Measurements from ENCODE around the gene COQ5. TPM values are rescaled to one million over a fixed set of nuclear protein-coding genes. Genes with fewer than 3 reads are reported as not detected.

COQ5 gene
- total RNA-seq, 1 experiment from 2014 or later: 33.8 TPM

DNA sequence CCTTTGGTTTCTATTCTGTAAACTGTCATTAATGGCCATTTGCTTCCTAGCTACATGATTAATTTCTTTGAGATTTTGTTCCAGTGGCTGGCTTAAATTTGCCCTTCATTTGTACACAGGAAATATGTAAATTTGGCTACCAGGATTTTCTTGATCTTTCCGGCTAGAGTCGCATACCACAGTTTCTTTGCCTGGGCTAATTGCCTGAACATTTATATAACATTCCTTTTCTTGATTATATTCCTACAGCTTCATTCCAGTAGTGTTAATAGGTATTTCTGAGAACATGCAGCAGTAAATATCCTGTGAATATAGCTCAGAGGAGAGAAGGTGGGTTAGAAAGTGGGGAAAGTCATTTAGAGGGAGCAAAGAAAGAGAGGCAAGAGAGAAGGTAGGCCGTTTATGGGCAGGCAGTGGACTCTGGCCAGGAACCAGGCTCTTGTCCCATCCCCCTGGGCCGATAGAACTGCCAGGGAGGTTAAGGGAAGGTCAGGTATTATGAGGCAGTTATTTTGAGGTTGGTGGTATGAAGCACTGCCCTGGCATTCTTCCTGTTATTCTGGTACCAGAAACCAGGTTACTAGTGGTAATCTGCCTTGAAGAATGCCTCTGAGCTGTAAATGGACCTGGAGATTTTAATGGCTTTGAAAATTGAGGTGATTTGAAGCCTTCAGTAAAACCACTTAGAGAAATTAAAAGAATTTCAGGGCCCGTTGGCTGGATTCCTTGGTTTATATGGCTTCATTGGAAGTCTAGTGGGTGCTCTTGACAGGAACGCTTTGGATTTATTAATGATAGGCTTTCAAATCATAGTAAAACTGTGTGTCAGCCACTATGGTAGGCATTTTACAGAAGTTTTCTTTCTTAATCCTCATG, 9.6 kb upstream of the COQ5 start:
- Mint-ChIP-seq H3K36me3 (ENCODE audit: insufficient read depth, unreplicated experiment) (peaks cover 36% of the 10 kb centered on the region), H3K27me3 (ENCODE audit: unreplicated experiment) (no peaks in the 10 kb centered on the region), H3K9me3 (ENCODE audit: low read depth, unreplicated experiment) (no peaks in the 10 kb centered on the region), H3K4me3 (ENCODE audit: low read depth, unreplicated experiment) (peak overlapping the region; percentile 98), H3K4me1 (ENCODE audit: low read depth, unreplicated experiment) (peaks cover 21% of the 10 kb centered on the region), H3K27ac (ENCODE audit: unreplicated experiment) (peak overlapping the region; percentile 55)
- CTCF ChIA-PET: interaction anchor here (1.2 to 1.3 kb wide), 2 partner anchors 9 to 43 kb away, joined by 3 to 5 read pairs; partner anchors contain the start of genes COQ5 and POP5
- peak; percentile 78 for DNase-seq
- no peak for TF ChIP-seq CTCF (IDR thresholded peaks at IDR 0.05; ENCODE audit: unreplicated experiment)
- intact Hi-C loops (cut with micrococcal nuclease; ENCODE audit: unreplicated experiment): loop anchor here (5.0 kb wide), 1 partner anchor 41 kb away; the partner anchor contains the start of gene DYNLL1
- no TSS peak for BruUV-seq (replicated peaks)

- no TSS peak for BruUV-seq (replicated peaks)
- CTCF ChIA-PET: interaction anchor here (0.5 to 1.3 kb wide), 4 partner anchors 9 to 314 kb away, joined by 3 to 5 read pairs (median 4); partner anchors contain the start of genes COQ5 and POP5
- no peak for TF ChIP-seq CTCF (IDR thresholded peaks at IDR 0.05; ENCODE audit: unreplicated experiment)
- H3K36me3 Mint-ChIP-seq (ENCODE audit: insufficient read depth, unreplicated experiment): peaks cover 36% of the 10 kb centered on the region
- intact Hi-C loops (cut with micrococcal nuclease; ENCODE audit: unreplicated experiment): loop anchor here (5.0 kb wide), 1 partner anchor 41 kb away; the partner anchor contains the start of gene DYNLL1
- no peaks in the 10 kb centered on the region for H3K27me3 Mint-ChIP-seq (ENCODE audit: unreplicated experiment)
- peak overlapping the region; percentile 55 for H3K27ac Mint-ChIP-seq (ENCODE audit: unreplicated experiment)
- no peaks in the 10 kb centered on the region for H3K9me3 Mint-ChIP-seq (ENCODE audit: low read depth, unreplicated experiment)
- peaks cover 21% of the 10 kb centered on the region for H3K4me1 Mint-ChIP-seq (ENCODE audit: low read depth, unreplicated experiment)
- peak overlapping the region; percentile 98 for H3K4me3 Mint-ChIP-seq (ENCODE audit: low read depth, unreplicated experiment)
- no peak for DNase-seq
Measured at GRCh38 chr12:120537856-120538220, 8.9 kb upstream of the COQ5 start.

- intact Hi-C loops (cut with micrococcal nuclease; ENCODE audit: unreplicated experiment): loop anchor here (5.0 kb wide), 1 partner anchor 39 kb away; the partner anchor contains the start of gene DYNLL1
- peaks cover 36% of the 10 kb centered on the region for H3K36me3 Mint-ChIP-seq (ENCODE audit: insufficient read depth, unreplicated experiment)
- peak; percentile 20 for DNase-seq
- CTCF ChIA-PET: interaction anchor here (0.6 to 0.8 kb wide), 2 partner anchors 39 to 313 kb away, joined by 3 read pairs; no protein-coding TSS in a partner anchor
- no peak for TF ChIP-seq CTCF (IDR thresholded peaks at IDR 0.05; ENCODE audit: unreplicated experiment)
- peaks cover 21% of the 10 kb centered on the region for H3K4me1 Mint-ChIP-seq (ENCODE audit: low read depth, unreplicated experiment)
- no peaks in the 10 kb centered on the region for H3K9me3 Mint-ChIP-seq (ENCODE audit: low read depth, unreplicated experiment)
- peak overlapping the region; percentile 98 for H3K4me3 Mint-ChIP-seq (ENCODE audit: low read depth, unreplicated experiment)
- BruUV-seq (replicated peaks): no TSS peak
- H3K27me3 Mint-ChIP-seq (ENCODE audit: unreplicated experiment): no peaks in the 10 kb centered on the region
- peak overlapping the region; percentile 96 for H3K27ac Mint-ChIP-seq (ENCODE audit: unreplicated experiment)
Measured at GRCh38 chr12:120536064-120536791, 7.3 kb upstream of the COQ5 start.
